ENCODE measurements around the gene CKMT1A. TPM values are rescaled to one million over a fixed set of nuclear protein-coding genes. Genes with fewer than 3 reads are reported as not detected.

Gene CKMT1A
- total RNA-seq, 1 experiment from 2014 or later = 4.6 TPM

DNA sequence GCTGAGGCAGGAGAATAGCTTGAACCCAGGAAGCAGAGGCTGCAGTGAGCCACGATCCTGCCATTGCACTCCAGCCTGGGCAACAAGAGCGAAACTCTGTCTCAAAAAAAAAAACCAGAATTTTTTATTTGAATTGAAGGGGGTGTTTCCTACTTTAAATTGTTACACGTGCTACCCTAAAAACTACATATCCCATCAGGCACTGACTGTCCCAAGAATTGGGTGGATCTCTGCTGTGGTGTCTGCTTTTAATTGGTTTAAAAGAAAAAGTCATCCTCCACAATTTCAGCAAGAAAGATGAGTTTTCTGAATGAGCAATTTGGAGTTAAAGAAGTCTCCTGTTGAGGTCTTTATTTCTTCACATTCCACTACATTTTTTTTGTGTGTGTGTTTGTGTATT lies 54.7 kb downstream of the CKMT1A start:
- Histone ChIP-seq H3K9me3 (ENCODE audit: control insufficient read depth, insufficient read depth, low read depth, low read length) (no peaks in the 10 kb centered on the region), H3K4me3 (ENCODE audit: low read depth in 2 of 2, low read length in 2 of 2) (peak overlapping the region; percentile 68 to 83; a peak in 2 of 4 replicates), H3K4me1 (ENCODE audit: control insufficient read depth, insufficient read depth, low read length) (peaks cover 6% of the 10 kb centered on the region; the same call in 1 of the 2 replicates), H3K36me3 (ENCODE audit: control insufficient read depth, insufficient read depth, low read length) (peaks cover 8% of the 10 kb centered on the region; the same call in 1 of the 2 replicates), H3K27ac (ENCODE audit: low read length) (no peak overlapping the region), H3K27me3 (ENCODE audit: control insufficient read depth, insufficient read depth, low read length) (no peaks in the 10 kb centered on the region)
- intact Hi-C loops (cut with micrococcal nuclease; ENCODE audit: unreplicated experiment) = no loop called here
- no TSS peak for BruUV-seq (replicated peaks)
- TF ChIP-seq, protein P1, sequence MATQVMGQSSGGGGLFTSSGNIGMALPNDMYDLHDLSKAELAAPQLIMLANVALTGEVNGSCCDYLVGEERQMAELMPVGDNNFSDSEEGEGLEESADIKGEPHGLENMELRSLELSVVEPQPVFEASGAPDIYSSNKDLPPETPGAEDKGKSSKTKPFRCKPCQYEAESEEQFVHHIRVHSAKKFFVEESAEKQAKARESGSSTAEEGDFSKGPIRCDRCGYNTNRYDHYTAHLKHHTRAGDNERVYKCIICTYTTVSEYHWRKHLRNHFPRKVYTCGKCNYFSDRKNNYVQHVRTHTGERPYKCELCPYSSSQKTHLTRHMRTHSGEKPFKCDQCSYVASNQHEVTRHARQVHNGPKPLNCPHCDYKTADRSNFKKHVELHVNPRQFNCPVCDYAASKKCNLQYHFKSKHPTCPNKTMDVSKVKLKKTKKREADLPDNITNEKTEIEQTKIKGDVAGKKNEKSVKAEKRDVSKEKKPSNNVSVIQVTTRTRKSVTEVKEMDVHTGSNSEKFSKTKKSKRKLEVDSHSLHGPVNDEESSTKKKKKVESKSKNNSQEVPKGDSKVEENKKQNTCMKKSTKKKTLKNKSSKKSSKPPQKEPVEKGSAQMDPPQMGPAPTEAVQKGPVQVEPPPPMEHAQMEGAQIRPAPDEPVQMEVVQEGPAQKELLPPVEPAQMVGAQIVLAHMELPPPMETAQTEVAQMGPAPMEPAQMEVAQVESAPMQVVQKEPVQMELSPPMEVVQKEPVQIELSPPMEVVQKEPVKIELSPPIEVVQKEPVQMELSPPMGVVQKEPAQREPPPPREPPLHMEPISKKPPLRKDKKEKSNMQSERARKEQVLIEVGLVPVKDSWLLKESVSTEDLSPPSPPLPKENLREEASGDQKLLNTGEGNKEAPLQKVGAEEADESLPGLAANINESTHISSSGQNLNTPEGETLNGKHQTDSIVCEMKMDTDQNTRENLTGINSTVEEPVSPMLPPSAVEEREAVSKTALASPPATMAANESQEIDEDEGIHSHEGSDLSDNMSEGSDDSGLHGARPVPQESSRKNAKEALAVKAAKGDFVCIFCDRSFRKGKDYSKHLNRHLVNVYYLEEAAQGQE (IDR thresholded peaks at IDR 0.05; ENCODE audit: insufficient read depth in 1 of 2, low read depth in 2 of 2, low read length in 1 of 2) = no peak
- TF ChIP-seq, protein P2, sequence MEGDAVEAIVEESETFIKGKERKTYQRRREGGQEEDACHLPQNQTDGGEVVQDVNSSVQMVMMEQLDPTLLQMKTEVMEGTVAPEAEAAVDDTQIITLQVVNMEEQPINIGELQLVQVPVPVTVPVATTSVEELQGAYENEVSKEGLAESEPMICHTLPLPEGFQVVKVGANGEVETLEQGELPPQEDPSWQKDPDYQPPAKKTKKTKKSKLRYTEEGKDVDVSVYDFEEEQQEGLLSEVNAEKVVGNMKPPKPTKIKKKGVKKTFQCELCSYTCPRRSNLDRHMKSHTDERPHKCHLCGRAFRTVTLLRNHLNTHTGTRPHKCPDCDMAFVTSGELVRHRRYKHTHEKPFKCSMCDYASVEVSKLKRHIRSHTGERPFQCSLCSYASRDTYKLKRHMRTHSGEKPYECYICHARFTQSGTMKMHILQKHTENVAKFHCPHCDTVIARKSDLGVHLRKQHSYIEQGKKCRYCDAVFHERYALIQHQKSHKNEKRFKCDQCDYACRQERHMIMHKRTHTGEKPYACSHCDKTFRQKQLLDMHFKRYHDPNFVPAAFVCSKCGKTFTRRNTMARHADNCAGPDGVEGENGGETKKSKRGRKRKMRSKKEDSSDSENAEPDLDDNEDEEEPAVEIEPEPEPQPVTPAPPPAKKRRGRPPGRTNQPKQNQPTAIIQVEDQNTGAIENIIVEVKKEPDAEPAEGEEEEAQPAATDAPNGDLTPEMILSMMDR (IDR thresholded peaks at IDR 0.05) = no peak
- TF ChIP-seq POLR2AphosphoS5 (IDR thresholded peaks at IDR 0.05; ENCODE audit: low read depth, low read length) = no peak
- TF ChIP-seq TCF7L2 (IDR thresholded peaks at IDR 0.05; ENCODE audit: low read depth, low read length) = no peak
- TF ChIP-seq SIN3A (IDR thresholded peaks at IDR 0.05; ENCODE audit: borderline replicate concordance, insufficient read depth, low read depth, low read length) = no peak
- CTCF ChIA-PET = no interaction called here
- DNase-seq (ENCODE audit: low read depth, low spot score) (no peak), ATAC-seq (no peak)
- in situ Hi-C loops (cut with HindIII; ENCODE audit: low pct_unique_long_range_greater_than_20kb, low sequenced_read_pairs) = no loop called here
- POLR2A ChIA-PET = no interaction called here

Other genes starting within 250 kb of the CKMT1A start
- 80.3 TPM for gene TP53BP1, start 200.7 kb upstream of the CKMT1A start, total RNA-seq (2021; ENCODE audit: unreplicated experiment)
- gene MAP1A, start 176.3 kb upstream of the CKMT1A start, total RNA-seq (2021; ENCODE audit: unreplicated experiment) = 1.6 TPM
- gene PPIP5K1, start 103.7 kb upstream of the CKMT1A start, total RNA-seq (2021; ENCODE audit: unreplicated experiment) = 56.6 TPM
- gene CKMT1B, start 99.8 kb upstream of the CKMT1A start, total RNA-seq (2021; ENCODE audit: unreplicated experiment) = 2.4 TPM
- not detected for gene STRC, start 75.1 kb upstream of the CKMT1A start, total RNA-seq (2021; ENCODE audit: unreplicated experiment)
- gene CATSPER2, start 45.0 kb upstream of the CKMT1A start, total RNA-seq (2021; ENCODE audit: unreplicated experiment) = 3.5 TPM
- 538 TPM for gene PDIA3, start 52.6 kb downstream of the CKMT1A start, total RNA-seq (2021; ENCODE audit: unreplicated experiment)
- gene ELL3, start 83.1 kb downstream of the CKMT1A start, total RNA-seq (2021; ENCODE audit: unreplicated experiment) = 6.8 TPM
- 1,303 TPM for gene SERF2, start 98.5 kb downstream of the CKMT1A start, total RNA-seq (2021; ENCODE audit: unreplicated experiment)
- gene SERINC4, start 106.4 kb downstream of the CKMT1A start, total RNA-seq (2021; ENCODE audit: unreplicated experiment) = not detected
- gene HYPK, start 106.7 kb downstream of the CKMT1A start, total RNA-seq (2021; ENCODE audit: unreplicated experiment) = 24.8 TPM
- 29.7 TPM for gene MFAP1, start 130.8 kb downstream of the CKMT1A start, total RNA-seq (2021; ENCODE audit: unreplicated experiment)
- 40.0 TPM for gene WDR76, start 133.1 kb downstream of the CKMT1A start, total RNA-seq (2021; ENCODE audit: unreplicated experiment)